Gastroesophageal sphincter (tissue), 4 donors: ENCODE data around the gene SCN7A. TPM values are rescaled to one million over a fixed set of nuclear protein-coding genes. Genes with fewer than 3 reads are reported as not detected.

ENCODE experiments used
- ATAC-seq: fragments of 150-250 bp; one replicate; pipeline ENCODE4 v1.9.1; 2016; ENCODE audit warnings: mild to moderate bottlenecking, moderate library complexity
- H3K27ac ChIP-seq, 4 donors: fragments of 200-600 bp; sonication (generic) in 3 of 4; 1 replicate in 3 of 4; 2 replicates in 1 of 4; pipeline ENCODE4 v1.5.1; 2016 to 2019
- H3K27me3 ChIP-seq: fragments of 200-600 bp; sonication (generic); one replicate; pipeline ENCODE4 v1.5.1; 2019
- H3K36me3 ChIP-seq, 2 donors: fragments of 200-600 bp; sonication (generic); one replicate each; pipeline ENCODE4 v1.5.1; 2019; ENCODE audit warnings: control low read depth in 1 of 2
- H3K4me1 ChIP-seq, 3 donors: fragments of 200-600 bp; sonication (generic); 1 replicate in 2 of 3; 2 replicates in 1 of 3; pipeline ENCODE4 v1.5.1; 2016 to 2019; ENCODE audit warnings: control low read depth in 2 of 3
- H3K4me3 ChIP-seq, 2 donors: fragments of 200-600 bp; sonication (generic); one replicate each; pipeline ENCODE4 v1.5.1; 2019; ENCODE audit warnings: mild to moderate bottlenecking in 1 of 2, moderate library complexity in 1 of 2
- H3K9me3 ChIP-seq, 3 donors: fragments of 200-600 bp; sonication (generic); one replicate each; pipeline ENCODE4 v1.5.1; 2017 to 2019; ENCODE audit warnings: control low read depth in 2 of 3
- EP300 ChIP-seq: sonication (generic); formaldehyde crosslinking; IDR thresholded peaks from one replicate; pipeline ENCODE4 v1.6.1; 2017; ENCODE audit warnings: antibody characterized with exemption, mild to moderate bottlenecking
- POLR2A ChIP-seq, 2 donors: fragments of 450-650 bp; IDR thresholded peaks; one replicate each; pipeline ENCODE4 v1.6.1; 2017; ENCODE audit warnings: antibody characterized with exemption in 2 of 2, mild to moderate bottlenecking in 2 of 2, moderate library complexity in 1 of 2
- POLR2AphosphoS5 ChIP-seq: sonication (generic); formaldehyde crosslinking; IDR thresholded peaks from one replicate; pipeline ENCODE4 v1.6.1; 2017; ENCODE audit warnings: antibody characterized with exemption
- WGBS, 2 donors: methylation state at CpG; one replicate each; pipeline ENCODE4 v1.1.5; 2018; ENCODE audit warnings: low coverage in 1 of 2; 5-methylcytosine and 5-hydroxymethylcytosine counted together
- total RNA-seq, 4 donors: library from RNA; depleted of rRNA; stranded (reverse); fragments of >200 nt; gene quantifications; one replicate each; pipeline ENCODE4 v1.1.0, GENCODE V29; 2016
- TF ChIP-seq, protein P1 (sequence below), 4 experiments: fragments of 200-600 bp in 2 of 4; fragments of 450-650 bp in 2 of 4; sonication (generic) in 1 of 4; IDR thresholded peaks; one replicate each; pipeline ENCODE4 v1.5.1; 2017 to 2019; ENCODE audit warnings: antibody characterized with exemption in 4 of 4, mild to moderate bottlenecking in 2 of 4, moderate library complexity in 2 of 4

Gene SCN7A
- total RNA-seq, 4 donors from 2014 or later = 67.4 to 92.5 (median 72.4) TPM

DNA sequence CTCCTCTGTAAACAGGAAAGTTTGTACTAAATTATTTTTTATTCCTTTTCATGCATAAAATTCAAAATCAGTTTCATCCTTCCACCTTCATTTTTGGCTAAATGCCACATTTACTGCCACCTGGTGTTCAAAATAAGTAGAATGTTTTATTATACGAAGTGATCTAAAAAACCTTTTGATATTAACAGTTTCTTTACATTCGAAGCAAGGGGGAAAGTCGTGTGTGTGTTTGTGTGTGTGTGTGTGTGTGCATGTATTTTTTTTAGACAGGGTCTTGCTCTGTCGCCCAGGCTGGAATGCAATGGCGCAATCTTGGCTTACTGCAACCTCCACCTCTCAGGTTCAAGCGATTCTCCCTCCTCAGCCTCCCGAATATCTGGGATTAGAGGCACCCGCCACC is 109.3 kb downstream of the SCN7A start:
- WGBS, 2 donors = 63 to 66% methylated on average over 6 to 8 of the region's 8 CpGs
- Histone ChIP-seq H3K27ac (no peak overlapping the region), H3K4me1 (no peaks in the 10 kb centered on the region), H3K27me3 (no peaks in the 10 kb centered on the region), H3K4me3 (no peak overlapping the region), H3K9me3 (no peaks in the 10 kb centered on the region), H3K36me3 (no peaks in the 10 kb centered on the region)
- no peak for ATAC-seq
- TF ChIP-seq POLR2A (IDR thresholded peaks at IDR 0.05) = no peak
- TF ChIP-seq, protein P1, sequence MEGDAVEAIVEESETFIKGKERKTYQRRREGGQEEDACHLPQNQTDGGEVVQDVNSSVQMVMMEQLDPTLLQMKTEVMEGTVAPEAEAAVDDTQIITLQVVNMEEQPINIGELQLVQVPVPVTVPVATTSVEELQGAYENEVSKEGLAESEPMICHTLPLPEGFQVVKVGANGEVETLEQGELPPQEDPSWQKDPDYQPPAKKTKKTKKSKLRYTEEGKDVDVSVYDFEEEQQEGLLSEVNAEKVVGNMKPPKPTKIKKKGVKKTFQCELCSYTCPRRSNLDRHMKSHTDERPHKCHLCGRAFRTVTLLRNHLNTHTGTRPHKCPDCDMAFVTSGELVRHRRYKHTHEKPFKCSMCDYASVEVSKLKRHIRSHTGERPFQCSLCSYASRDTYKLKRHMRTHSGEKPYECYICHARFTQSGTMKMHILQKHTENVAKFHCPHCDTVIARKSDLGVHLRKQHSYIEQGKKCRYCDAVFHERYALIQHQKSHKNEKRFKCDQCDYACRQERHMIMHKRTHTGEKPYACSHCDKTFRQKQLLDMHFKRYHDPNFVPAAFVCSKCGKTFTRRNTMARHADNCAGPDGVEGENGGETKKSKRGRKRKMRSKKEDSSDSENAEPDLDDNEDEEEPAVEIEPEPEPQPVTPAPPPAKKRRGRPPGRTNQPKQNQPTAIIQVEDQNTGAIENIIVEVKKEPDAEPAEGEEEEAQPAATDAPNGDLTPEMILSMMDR (IDR thresholded peaks at IDR 0.05) = peak; percentile 19 to 50 (median 42)

DNA sequence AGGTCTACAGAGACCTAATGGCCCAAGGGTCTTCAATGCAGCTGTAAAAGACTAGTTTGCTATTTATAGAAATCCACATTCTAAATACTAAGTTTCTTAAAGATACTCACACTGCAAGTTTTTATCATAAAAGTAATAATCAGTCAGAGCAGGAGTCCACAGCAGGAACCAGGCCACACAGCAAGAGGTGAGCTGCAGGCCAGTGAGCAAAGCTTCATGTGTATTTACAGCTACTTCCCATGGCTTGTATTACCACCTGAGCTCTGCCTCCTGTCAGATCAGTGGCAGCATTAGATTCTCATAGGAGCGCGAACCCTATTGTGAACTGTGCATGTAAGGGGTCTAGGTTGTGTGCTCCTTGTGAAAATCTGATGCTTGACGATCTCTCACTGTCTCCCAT is 111.6 kb downstream of the SCN7A start:
- no peaks in the 10 kb centered on the region for H3K9me3 ChIP-seq
- ATAC-seq = no peak
- H3K4me3 ChIP-seq = no peak overlapping the region
- no peaks in the 10 kb centered on the region for H3K4me1 ChIP-seq
- no peak overlapping the region for H3K27ac ChIP-seq
- no peaks in the 10 kb centered on the region for H3K27me3 ChIP-seq
- 71 to 91% methylated on average over 1 of the region's 3 CpGs for WGBS, 2 donors
- TF ChIP-seq EP300 = no peak
- TF ChIP-seq POLR2A (IDR thresholded peaks at IDR 0.05) = no peak
- H3K36me3 ChIP-seq = no peaks in the 10 kb centered on the region

DNA sequence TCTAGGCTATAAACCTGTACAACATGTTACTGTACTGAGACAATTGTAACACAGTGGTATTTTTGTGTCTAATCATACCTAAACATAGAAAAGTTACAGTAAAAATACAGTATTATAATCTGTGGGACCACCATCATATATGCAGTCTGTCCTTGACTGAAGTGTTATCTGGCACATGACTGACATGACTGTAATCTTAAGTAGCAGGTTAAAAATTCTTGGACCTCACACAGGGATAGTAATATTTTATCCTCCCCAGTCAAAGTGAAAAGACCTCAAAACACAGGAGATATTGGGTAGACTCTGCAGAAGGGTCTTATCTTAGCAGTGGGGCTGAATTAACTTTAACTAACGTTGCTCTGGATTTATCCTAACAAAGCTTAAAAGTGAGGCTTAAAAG is 113.4 kb downstream of the SCN7A start:
- Histone ChIP-seq H3K27me3 (peaks cover 7% of the 10 kb centered on the region), H3K27ac (no peak overlapping the region), H3K36me3 (no peaks in the 10 kb centered on the region), H3K4me1 (peaks cover 0 to 13% (median 0%) of the 10 kb centered on the region in 3 donors), H3K4me3 (no peak overlapping the region), H3K9me3 (no peaks in the 10 kb centered on the region)
- no peak for ATAC-seq
- TF ChIP-seq, protein P1 (IDR thresholded peaks at IDR 0.05) = no peak
- no peak for TF ChIP-seq POLR2AphosphoS5
- WGBS, 2 donors = 14 to 35% methylated on average over 1 of the region's 1 CpG

DNA sequence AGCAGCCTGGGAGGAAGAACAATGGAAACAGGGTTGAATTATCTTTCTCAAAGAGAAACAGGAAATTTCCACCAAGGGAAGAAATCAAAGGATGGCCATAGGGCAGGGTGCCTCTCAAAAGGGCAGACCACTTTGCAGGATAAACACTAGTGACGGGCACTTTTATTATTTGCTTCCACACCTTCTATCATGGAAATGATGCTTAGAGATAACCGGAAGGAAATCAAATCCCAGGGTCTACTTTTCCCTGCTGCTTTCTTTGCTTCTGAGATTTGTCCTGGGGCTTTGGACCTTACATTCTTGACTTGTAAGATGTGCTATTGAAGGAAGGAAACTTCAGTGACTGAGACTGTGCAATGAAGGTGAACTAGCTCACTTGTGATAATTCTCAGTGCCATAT is 117.2 kb downstream of the SCN7A start:
- 32 to 80% methylated on average over 2 of the region's 2 CpGs for WGBS, 2 donors
- H3K27ac ChIP-seq = peak overlapping the region in 2 of 4 donors; percentile 49 to 56
- H3K9me3 ChIP-seq = no peaks in the 10 kb centered on the region
- no peaks in the 10 kb centered on the region for H3K36me3 ChIP-seq
- TF ChIP-seq EP300 = no peak
- peaks cover 17% of the 10 kb centered on the region for H3K27me3 ChIP-seq
- ATAC-seq = no peak
- peaks cover 0 to 24% (median 0%) of the 10 kb centered on the region in 3 donors for H3K4me1 ChIP-seq
- H3K4me3 ChIP-seq = peak overlapping the region in 1 of 2 donors; percentile 64

DNA sequence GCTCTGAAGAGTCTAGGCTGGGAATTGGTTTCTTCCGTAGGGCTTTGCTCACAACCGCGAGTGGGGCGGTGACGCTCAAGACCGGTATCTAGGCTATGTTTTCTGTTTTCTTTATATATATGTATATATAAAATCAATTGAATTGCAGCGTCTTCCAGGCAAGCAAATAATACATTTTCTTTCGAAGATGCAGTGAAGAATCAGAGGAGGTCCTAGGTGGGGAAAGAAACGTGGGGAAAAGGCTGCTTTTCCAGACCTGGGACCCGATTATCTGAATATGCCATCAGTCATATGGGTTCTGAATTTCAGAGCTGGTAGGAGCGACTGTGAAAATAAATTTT is 117.6 kb downstream of the SCN7A start:
- WGBS, 2 donors = 9 to 16% methylated on average over 4 to 11 of the region's 11 CpGs
- TF ChIP-seq POLR2AphosphoS5 = no peak
- no peak for TF ChIP-seq POLR2A (IDR thresholded peaks at IDR 0.05)
- TF ChIP-seq, protein P1 (IDR thresholded peaks at IDR 0.05) = no peak
- Histone ChIP-seq H3K4me1 (peaks cover 0 to 24% (median 0%) of the 10 kb centered on the region in 3 donors), H3K27me3 (peaks cover 17% of the 10 kb centered on the region), H3K27ac (peak overlapping the region in 3 of 4 donors; percentile 33 to 56 (median 49)), H3K4me3 (peak overlapping the region; percentile 38 to 64), H3K36me3 (no peaks in the 10 kb centered on the region), H3K9me3 (no peaks in the 10 kb centered on the region)
- ATAC-seq = no peak

DNA sequence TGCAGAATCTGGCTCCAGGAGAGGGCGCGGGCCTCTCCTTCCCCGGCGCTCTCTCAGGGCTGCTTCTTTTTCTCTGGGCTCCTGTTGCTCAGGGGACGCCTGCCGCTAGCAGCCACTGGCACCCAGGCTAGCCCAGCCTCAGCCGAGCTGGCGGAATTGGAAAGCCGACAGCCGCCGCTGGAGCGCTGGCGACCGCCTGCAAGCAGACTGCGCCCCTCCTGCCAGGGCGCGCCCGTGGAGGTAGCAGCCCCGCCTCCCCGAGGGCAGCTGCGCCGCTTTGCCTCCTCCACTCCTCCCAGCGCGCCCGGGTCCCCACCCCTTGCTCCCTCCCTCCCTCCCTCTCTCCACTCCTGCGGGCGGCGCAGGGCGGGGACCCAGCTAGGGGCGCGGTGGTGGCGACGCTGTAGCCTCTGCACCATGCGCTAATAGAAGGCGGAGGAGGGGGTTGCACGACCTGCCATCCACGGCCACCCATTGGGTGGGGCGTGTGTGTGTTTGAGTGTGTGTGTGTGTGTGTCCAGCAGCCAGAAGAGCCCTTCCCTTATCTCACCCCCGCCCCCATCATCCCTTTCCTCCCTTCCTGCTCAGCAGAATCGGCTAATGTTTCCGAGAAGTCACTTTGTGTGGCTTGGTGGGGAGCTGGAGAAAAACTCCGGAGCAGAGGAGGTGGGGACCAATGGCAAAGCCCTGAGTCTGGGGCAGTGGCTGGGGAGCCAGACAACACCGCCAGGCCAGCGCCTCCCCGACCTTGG is 118.1 kb downstream of the SCN7A start, which contains the start of gene SCN9A:
SCN9A (minus strand) TSS at position 209 of the 752 bp plus-strand sequence. CDS start 64,188 bp downstream, outside the sequence.
- peak; percentile 92 for ATAC-seq
- H3K9me3 ChIP-seq = no peaks in the 10 kb centered on the region
- WGBS, 2 donors = 3% methylated on average over 7 of the region's 45 CpGs; no CpG with 5 or more reads in 1 of the 2 donors
- TF ChIP-seq, protein P1 (IDR thresholded peaks at IDR 0.05) = peak in 1 of 4 experiments; percentile 33
- TF ChIP-seq POLR2AphosphoS5 = no peak
- peak in 1 of 2 donors; percentile 8 for TF ChIP-seq POLR2A (IDR thresholded peaks at IDR 0.05)
- no peaks in the 10 kb centered on the region for H3K36me3 ChIP-seq
- H3K27ac ChIP-seq = peak within 1 kb of the TSS in 3 of 4 donors; percentile 33 to 56 (median 49)
- H3K4me1 ChIP-seq = peaks cover 0 to 24% (median 0%) of the 10 kb centered on the region in 3 donors
- H3K27me3 ChIP-seq = peaks cover 17% of the 10 kb centered on the region
- H3K4me3 ChIP-seq = peak within 1 kb of the TSS; percentile 38 to 64
